Measurements from ENCODE around the gene ATP6AP2. TPM values are rescaled to one million over a fixed set of nuclear protein-coding genes. Genes with fewer than 3 reads are reported as not detected.

Gene ATP6AP2
- total RNA-seq, 1 donor from 2014 or later: 79.8 TPM

DNA sequence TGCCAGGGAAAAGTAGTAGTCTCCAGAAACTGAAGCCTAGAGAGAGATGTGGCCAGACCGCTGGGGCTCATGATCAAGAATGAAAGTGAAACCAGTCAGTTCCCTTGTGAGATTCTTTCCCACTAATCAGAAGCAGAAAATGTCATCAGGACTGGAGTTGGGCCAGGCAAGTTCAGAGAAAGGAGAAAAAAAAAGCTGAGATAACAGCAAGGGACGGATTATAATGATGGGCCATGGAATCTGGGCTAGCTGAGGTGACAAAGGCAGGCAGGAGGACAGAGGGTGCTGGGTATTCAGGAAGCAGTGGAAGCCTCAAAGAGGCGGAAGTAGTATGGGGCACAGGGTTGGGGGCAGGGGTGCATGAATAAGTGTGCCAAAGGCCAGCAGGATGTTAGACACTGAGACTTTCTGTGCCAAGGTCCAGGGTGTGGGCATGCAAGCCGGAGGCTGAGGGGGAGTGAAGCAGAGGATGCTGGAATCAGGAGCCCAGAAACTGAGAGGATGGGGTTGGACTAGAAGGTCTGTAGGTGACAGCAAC, 64.1 kb downstream of the ATP6AP2 start:
- H3K4me3 Mint-ChIP-seq (ENCODE audit: low read depth): peak overlapping the region; percentile 59

DNA sequence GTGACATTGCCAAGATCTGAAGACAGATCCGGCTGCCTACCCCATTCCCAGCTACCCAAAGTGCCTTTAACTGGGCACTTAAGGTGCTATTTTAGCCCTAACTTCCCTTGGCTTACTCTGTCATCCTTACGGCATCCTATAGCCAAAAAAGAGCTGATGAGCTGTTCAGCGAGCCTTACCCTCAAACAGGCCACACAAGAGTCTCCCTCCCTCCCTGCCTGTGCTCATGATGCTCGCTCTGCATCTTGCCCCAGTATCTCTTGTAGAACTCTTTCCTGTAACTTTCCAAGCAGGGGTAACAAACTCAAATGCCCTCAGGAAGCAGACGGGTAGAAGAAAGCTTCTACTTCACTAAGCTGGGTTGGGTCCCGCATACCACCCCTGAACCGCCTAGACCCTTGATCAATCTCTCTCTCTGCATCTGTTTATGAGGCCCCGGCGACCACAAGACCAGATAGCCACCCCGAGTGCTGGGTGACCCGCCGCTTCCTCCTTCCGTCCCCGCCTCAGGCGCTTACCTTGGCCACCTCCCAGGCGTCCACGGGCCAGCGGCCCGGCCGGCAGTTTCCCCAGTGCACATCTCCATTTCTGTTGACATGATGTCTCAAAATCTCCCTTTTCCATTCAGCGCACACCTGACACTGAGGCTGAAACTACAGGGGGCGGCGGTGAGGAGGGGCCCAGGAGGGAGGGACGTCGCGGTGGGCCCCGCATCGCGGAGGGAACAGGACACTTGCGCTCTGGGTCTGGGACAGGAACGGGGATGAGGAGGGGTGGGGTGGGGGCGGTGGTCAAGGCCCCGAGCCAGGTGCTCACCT, 65.9 kb downstream of the ATP6AP2 start:
- TF ChIP-seq, protein P1, sequence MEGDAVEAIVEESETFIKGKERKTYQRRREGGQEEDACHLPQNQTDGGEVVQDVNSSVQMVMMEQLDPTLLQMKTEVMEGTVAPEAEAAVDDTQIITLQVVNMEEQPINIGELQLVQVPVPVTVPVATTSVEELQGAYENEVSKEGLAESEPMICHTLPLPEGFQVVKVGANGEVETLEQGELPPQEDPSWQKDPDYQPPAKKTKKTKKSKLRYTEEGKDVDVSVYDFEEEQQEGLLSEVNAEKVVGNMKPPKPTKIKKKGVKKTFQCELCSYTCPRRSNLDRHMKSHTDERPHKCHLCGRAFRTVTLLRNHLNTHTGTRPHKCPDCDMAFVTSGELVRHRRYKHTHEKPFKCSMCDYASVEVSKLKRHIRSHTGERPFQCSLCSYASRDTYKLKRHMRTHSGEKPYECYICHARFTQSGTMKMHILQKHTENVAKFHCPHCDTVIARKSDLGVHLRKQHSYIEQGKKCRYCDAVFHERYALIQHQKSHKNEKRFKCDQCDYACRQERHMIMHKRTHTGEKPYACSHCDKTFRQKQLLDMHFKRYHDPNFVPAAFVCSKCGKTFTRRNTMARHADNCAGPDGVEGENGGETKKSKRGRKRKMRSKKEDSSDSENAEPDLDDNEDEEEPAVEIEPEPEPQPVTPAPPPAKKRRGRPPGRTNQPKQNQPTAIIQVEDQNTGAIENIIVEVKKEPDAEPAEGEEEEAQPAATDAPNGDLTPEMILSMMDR (IDR thresholded peaks at IDR 0.05; ENCODE audit: unreplicated experiment): no peak
- Mint-ChIP-seq H3K4me3 (ENCODE audit: low read depth) (peak overlapping the region; percentile 93), H3K9me3 (ENCODE audit: low read depth) (peaks cover 12% of the 10 kb centered on the region), H3K36me3 (ENCODE audit: insufficient read depth) (peaks cover 11% of the 10 kb centered on the region), H3K27me3 (no peaks in the 10 kb centered on the region), H3K4me1 (ENCODE audit: low read depth) (peaks cover 15% of the 10 kb centered on the region), H3K27ac (peak overlapping the region; percentile 94)
- DNase-seq (ENCODE audit: low spot score, unreplicated experiment): no peak

More for the DNA sequence above, 64.1 kb downstream of the ATP6AP2 start:
- peaks cover 15% of the 10 kb centered on the region for H3K4me1 Mint-ChIP-seq (ENCODE audit: low read depth)
- no peak for DNase-seq (ENCODE audit: low spot score, unreplicated experiment)
- TF ChIP-seq, protein P1 (IDR thresholded peaks at IDR 0.05; ENCODE audit: unreplicated experiment): no peak
- peaks cover 9% of the 10 kb centered on the region for H3K36me3 Mint-ChIP-seq (ENCODE audit: insufficient read depth)
- H3K9me3 Mint-ChIP-seq (ENCODE audit: low read depth): peaks cover 12% of the 10 kb centered on the region
- no peak overlapping the region for H3K27ac Mint-ChIP-seq
- no peaks in the 10 kb centered on the region for H3K27me3 Mint-ChIP-seq

DNA sequence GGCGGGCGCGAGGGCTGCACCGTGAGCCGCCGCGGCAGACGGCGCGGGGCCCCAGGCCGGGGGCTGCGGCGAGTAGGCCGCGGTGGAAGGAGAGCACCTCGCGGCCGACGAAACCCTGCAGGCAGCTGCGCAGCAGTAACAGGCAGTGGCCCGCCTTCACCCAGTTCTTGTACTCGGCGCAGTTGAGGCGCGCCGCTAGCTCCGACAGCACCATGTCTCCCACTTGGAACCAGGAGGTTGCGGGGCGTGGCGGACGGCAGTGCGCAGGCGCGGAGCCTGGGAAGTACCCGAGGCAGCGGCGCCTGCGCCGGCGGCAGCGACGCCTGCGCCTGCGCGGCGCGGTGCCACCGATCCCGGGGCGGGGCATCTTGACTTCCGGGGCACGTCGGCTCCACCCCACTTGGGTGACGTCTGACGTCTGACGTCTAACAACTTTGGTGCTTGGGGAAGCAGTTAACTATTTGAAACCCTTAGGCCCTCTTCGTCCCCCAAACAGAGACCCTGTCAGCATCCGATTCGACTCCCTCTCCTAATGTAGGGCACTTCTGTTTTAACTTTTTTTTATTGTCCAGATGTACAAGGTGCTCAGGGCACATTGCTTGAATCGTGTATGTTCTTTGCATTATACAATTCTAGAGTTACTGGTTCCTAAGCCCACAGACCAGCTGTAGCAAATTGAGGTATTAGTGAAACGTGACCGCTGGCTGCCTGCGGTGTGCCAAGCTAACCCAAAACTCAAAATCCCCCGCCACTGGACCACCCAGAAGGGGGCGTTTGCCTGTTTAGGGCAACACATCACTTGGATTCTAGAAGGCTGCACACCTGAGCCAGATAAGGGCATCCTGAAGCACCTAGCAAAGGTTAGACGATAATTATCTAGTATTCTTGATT, 66.8 kb downstream of the ATP6AP2 start, which contains the start of gene CXorf38:
TSS of gene CXorf38 (minus strand) at position 255 of the 891 bp plus-strand sequence. CDS start at position 214, 41 bp downstream.
- TF ChIP-seq, protein P1 (IDR thresholded peaks at IDR 0.05; ENCODE audit: unreplicated experiment): no peak
- H3K9me3 Mint-ChIP-seq (ENCODE audit: low read depth): peaks cover 4% of the 10 kb centered on the region
- DNase-seq (ENCODE audit: low spot score, unreplicated experiment): peak; percentile 77
- H3K4me3 Mint-ChIP-seq (ENCODE audit: low read depth): peak within 1 kb of the TSS; percentile 93
- no peaks in the 10 kb centered on the region for H3K27me3 Mint-ChIP-seq
- H3K27ac Mint-ChIP-seq: peak within 1 kb of the TSS; percentile 94
- H3K36me3 Mint-ChIP-seq (ENCODE audit: insufficient read depth): peaks cover 5% of the 10 kb centered on the region
- peaks cover 15% of the 10 kb centered on the region for H3K4me1 Mint-ChIP-seq (ENCODE audit: low read depth)

DNA sequence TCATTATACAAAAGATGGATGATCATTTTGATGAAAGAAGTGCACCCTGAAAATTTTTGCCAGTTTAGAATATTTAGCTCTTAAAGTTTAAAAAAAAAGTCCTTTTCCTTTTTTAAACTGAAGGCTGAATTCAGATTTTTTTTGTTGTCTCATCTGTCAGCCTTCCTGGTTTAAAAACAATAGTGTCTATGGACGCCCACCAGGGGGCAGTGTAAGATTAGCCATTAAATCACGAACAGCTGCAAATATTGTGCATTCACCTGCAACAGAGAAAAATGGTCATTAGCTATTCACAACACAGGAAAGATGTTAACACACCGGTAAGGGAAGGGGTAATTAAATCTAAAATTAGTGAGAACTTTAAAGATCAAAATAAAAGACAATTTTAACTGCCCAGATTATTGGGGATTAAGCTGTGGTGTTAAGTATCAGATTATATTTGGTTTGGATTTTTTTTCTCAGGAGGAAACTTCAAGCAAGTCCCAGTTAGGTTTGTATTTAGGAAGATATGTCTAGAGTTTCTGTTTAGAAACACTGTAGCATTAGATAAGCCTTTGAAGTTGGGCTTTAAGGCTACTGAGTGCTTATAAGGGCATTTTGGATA, 71.0 kb downstream of the ATP6AP2 start:
- no peak overlapping the region for H3K4me3 Mint-ChIP-seq (ENCODE audit: low read depth)
- no peaks in the 10 kb centered on the region for H3K27me3 Mint-ChIP-seq
- no peak overlapping the region for H3K27ac Mint-ChIP-seq
- DNase-seq (ENCODE audit: low spot score, unreplicated experiment): peak; percentile 38
- H3K9me3 Mint-ChIP-seq (ENCODE audit: low read depth): peaks cover 3% of the 10 kb centered on the region
- H3K4me1 Mint-ChIP-seq (ENCODE audit: low read depth): peaks cover 1% of the 10 kb centered on the region
- TF ChIP-seq, protein P1 (IDR thresholded peaks at IDR 0.05; ENCODE audit: unreplicated experiment): peak; percentile 79
- peaks cover 4% of the 10 kb centered on the region for H3K36me3 Mint-ChIP-seq (ENCODE audit: insufficient read depth)

Measured in progenitor cell of endocrine pancreas (in vitro differentiated cells).